GM12874 (cell line): Measurements from ENCODE around the gene LRCH2.

Experiments
- TF ChIP-seq, protein P1 (sequence below): IDR thresholded peaks from 2 replicates; pipeline ENCODE4 v1.5.1; 2011; ENCODE audit warnings: low read depth, mild to moderate bottlenecking, control low read depth, low read length, moderate library complexity; ENCODE audit not compliant: insufficient read depth

Gene LRCH2, protein sequence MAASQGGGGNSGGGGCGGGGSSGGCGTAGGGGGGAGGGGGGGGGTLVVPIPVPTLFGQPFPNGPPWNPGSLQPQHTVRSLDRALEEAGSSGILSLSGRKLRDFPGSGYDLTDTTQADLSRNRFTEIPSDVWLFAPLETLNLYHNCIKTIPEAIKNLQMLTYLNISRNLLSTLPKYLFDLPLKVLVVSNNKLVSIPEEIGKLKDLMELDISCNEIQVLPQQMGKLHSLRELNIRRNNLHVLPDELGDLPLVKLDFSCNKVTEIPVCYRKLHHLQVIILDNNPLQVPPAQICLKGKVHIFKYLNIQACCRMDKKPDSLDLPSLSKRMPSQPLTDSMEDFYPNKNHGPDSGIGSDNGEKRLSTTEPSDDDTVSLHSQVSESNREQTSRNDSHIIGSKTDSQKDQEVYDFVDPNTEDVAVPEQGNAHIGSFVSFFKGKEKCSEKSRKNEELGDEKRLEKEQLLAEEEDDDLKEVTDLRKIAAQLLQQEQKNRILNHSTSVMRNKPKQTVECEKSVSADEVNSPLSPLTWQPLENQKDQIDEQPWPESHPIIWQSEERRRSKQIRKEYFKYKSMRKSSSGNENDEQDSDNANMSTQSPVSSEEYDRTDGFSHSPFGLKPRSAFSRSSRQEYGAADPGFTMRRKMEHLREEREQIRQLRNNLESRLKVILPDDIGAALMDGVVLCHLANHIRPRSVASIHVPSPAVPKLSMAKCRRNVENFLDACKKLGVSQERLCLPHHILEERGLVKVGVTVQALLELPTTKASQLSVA

DNA sequence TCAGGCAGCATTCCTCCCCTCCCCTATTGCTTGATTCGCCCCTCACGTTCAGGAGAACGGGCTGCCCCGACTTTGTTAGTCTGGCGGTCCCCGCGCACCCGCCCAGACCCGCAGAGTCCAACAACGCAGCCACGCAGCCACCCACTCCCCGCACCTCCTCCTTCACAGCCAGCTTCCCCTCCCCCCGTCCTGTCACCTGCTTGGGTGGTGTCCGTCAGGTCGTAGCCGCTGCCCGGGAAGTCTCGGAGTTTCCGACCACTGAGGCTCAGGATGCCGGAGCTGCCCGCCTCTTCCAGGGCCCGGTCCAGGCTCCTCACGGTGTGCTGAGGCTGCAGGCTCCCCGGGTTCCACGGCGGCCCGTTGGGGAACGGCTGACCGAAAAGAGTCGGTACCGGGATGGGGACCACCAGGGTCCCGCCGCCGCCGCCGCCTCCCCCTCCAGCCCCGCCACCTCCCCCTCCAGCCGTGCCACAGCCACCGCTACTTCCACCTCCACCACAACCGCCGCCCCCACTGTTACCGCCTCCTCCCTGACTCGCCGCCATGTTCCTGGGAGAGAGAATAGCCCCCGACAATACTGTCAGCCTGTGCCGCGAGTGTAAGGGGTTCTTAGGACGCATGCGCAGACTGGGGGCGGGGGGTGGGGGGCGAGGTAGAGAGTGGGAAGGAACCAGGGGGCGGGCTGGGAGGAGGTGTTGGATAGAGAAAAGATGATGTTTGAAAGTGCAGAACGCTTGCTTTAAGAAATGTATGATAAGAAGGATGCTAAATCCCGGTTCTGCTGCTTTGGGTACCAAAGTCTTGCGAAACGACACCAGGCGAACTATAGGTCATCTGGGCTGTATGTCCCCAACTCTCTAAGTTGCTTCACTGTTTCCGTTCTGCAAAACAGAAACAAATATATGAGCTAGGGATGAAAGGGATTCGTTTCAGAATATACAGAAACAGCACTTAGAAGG is at the start of gene LRCH2:
Gene LRCH2, minus strand, starts transcription at position 600 of the 959 bp plus-strand sequence. Its CDS starts 55 bp downstream, at position 545.
- TF ChIP-seq, protein P1, sequence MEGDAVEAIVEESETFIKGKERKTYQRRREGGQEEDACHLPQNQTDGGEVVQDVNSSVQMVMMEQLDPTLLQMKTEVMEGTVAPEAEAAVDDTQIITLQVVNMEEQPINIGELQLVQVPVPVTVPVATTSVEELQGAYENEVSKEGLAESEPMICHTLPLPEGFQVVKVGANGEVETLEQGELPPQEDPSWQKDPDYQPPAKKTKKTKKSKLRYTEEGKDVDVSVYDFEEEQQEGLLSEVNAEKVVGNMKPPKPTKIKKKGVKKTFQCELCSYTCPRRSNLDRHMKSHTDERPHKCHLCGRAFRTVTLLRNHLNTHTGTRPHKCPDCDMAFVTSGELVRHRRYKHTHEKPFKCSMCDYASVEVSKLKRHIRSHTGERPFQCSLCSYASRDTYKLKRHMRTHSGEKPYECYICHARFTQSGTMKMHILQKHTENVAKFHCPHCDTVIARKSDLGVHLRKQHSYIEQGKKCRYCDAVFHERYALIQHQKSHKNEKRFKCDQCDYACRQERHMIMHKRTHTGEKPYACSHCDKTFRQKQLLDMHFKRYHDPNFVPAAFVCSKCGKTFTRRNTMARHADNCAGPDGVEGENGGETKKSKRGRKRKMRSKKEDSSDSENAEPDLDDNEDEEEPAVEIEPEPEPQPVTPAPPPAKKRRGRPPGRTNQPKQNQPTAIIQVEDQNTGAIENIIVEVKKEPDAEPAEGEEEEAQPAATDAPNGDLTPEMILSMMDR: no peak

DNA sequence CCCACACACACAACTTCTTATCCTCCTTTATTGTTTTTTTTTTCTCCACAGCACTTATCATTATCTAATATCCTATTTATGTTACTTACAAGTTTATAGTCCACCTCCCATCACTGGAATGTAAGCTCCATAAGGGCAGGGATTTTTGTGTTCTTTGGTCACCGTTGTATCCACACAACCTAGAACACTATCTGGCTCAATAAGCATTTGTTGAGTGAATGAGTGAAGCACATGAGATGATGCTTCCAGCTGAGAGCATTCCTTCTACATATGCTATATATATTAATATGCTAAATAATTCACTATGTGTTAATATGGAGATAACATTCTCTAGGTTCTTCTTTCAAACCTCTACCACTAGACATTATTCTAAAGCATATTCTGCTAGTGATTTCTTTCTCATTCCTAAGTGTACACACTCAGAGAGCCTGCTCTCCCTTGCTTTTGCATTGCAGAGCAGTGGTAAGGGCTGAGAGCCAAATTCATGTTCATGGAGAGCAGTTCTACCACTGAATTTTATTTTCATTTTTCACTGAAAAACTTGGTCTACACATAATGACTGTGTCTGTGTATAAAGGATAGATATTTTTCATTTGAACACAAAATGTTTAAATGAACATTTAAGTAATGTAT is 35.3 kb upstream of the LRCH2 start:
- TF ChIP-seq, protein P1: no peak

DNA sequence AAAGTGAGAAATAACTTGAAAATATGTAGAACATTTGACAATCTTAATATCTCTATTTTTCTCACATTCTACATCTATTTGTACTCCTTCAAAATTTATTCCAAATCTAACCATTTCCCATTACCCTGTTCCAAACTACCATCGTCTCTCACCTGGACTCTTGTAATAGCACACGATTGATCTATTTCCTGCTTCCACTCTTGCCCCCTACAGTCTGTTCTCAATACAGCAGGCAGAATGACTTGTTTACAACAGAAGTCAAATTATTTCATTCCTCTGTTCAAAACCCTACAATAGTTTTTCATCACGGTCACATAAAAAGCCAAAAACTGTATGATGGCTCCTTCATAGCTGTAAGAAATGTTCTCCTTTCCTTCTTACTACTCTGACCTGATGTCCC is 34.5 kb upstream of the LRCH2 start:
- TF ChIP-seq, protein P1: no peak

DNA sequence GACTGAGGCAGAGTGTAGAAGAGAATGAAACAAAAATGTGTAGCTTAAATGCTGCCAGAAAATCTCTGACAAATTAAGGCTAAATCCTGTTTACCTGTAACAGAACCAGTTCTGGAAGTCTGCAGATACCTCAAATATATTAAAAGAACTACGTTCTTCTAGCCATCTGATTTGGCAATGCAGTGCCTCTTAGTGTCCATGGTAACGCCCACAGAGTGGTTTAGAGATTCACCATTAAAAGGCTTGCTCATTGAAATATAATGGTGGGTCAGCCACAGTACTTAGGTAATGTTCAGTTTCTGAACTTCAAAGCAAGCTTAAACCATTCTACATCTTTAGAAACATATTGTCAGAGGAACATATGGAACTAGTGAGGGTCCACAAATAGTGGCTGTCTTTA is 32.4 kb upstream of the LRCH2 start:
- TF ChIP-seq, protein P1: no peak

DNA sequence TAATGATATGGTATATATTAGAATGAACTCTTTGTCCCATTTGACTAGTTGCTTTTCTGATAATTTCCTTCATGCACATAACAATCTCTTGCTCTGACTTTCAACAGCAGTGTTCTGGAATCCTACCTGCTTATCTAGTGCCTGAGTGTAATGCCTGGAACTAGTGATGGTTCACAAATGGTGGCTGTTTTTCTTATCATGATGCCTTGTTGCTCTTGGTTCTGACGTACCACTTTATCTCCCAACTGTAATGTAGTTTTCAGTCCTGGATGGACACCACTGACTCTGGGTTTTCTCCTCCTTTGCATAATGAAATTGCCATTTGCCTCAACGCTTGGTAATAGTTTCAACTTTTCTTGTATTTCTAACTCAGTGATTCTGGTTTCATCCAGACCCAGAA is 30.1 kb upstream of the LRCH2 start:
- TF ChIP-seq, protein P1: no peak

DNA sequence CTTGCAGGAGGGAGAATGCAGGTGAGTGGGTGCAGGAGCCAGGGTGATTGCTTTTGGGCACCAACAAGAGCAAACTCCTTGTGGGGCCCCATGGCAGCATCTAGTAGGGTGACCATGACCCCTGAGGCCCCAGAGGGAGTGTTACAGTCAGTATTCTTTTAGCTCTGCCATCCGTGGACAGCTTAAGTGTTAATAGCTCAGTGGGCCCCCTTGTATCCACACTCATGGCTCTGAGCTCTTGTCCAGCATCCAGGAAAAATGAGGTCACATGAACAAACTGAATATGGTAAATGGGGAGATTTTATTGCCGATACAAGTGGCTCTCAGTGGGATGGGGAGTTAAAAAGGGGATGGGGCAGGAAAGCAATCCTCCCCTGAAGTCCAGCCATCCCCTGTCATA is 27.3 kb upstream of the LRCH2 start:
- TF ChIP-seq, protein P1: no peak

DNA sequence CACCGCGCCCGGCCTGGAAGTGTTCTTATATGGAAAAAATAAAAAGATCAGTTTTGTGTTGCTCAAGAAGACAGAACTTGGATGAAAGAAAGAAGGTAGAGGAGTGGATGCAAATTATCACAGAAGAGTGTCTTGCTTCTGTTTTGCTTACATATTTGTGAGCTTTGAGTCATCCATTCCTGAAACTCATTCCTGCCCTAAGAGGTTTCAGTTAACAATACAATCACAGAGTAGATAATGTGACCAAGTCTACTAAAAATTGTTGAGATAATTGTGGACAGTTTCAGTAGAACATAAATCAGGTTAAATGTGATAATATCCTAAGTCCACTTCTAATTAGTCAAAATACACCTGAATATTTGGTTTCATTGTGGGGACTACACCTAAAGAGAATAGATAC is 26.4 kb upstream of the LRCH2 start:
- TF ChIP-seq, protein P1: no peak
